K562 (cell line): ENCODE measurements around the gene GABRB1. TPM values are rescaled to one million over a fixed set of nuclear protein-coding genes. Genes with fewer than 3 reads are reported as not detected.

ENCODE experiments used
- ATAC-seq: fragments of 200-7000 bp; cut with Tn5 transposase; 3 replicates; pipeline ENCODE4 v1.9.1; 2020; ENCODE audit warnings: moderate library complexity
- BruUV-seq: library from RNA; stranded (reverse); fragments of 400-500 nt; replicated peaks from 2 replicates; lab custom pipeline; 2021; lab: Mats Ljungman, UMichigan
- CTCF ChIA-PET: fragments of 300-600 bp; formaldehyde crosslinking; extraction: SDS; loops from one replicate; lab custom pipeline; 2021; ENCODE audit warnings: low intra/inter-chr PET ratio; lab: Yijun Ruan, JAX
- POLR2A ChIA-PET: fragments of 300-600, 350-650 bp; sonication (Branson Sonifier 250); formaldehyde crosslinking; extraction: SDS; loops from one replicate; lab custom pipeline; 2021; ENCODE audit warnings: antibody characterized with exemption, inconsistent platforms; lab: Yijun Ruan, JAX
- DNase-seq, 4 experiments: peaks; one replicate each; pipeline versions ENCODE4 v3.0.0 to v3.0.0-alpha.2; 2011 to 2018; ENCODE audit warnings: low spot score in 3 of 4, mixed read lengths in 3 of 4; ENCODE audit errors: extremely low read depth in 1 of 4
- FAIRE-seq: peaks from 2 replicates; lab custom pipeline; 2011; peaks lifted over from hg19 to GRCh38; lab: Jason Lieb, UNC
- H2AFZ ChIP-seq: 2 replicates; pipeline ENCODE4 v1.6.0; 2011; ENCODE audit warnings: low read depth, low read length, control low read depth, inconsistent platforms
- H3K27ac ChIP-seq: fragments of 200-600 bp; 3 replicates; pipeline ENCODE4 v1.8.0; 2011; ENCODE audit warnings: low read depth, mild to moderate bottlenecking, control low read depth, inconsistent platforms, low read length, moderate library complexity, mixed read lengths; ENCODE audit errors: extremely low read depth
- H3K27me3 ChIP-seq, 2 experiments: fragments of 300-600 bp in 1 of 2; 2 replicates in 1 of 2; 3 replicates in 1 of 2; pipeline versions ENCODE4 v1.6.0 to v1.8.0; 2011; ENCODE audit warnings: inconsistent platforms in 2 of 2, low read length in 2 of 2, mild to moderate bottlenecking in 1 of 2, mixed read lengths in 1 of 2, moderate library complexity in 1 of 2; ENCODE audit not compliant: control insufficient read depth in 2 of 2, insufficient read depth in 2 of 2
- H3K36me3 ChIP-seq: fragments of 300-600 bp; 3 replicates; pipeline ENCODE4 v1.8.0; 2011; ENCODE audit warnings: mild to moderate bottlenecking, low read length, inconsistent platforms; ENCODE audit not compliant: control insufficient read depth, insufficient read depth
- H3K4me1 ChIP-seq, 2 experiments: fragments of 200-600 bp in 1 of 2; replicated peaks in 1 of 2; 2 replicates in 1 of 2; 3 replicates in 1 of 2; pipeline versions ENCODE4 v1.5.1 to v1.8.0; 2011; ENCODE audit warnings: inconsistent platforms in 2 of 2, low read length in 2 of 2, mild to moderate bottlenecking in 1 of 2, mixed read lengths in 1 of 2, moderate library complexity in 1 of 2; ENCODE audit not compliant: control insufficient read depth in 2 of 2, insufficient read depth in 2 of 2
- H3K4me2 ChIP-seq: 2 replicates; pipeline ENCODE4 v1.6.1; 2011; ENCODE audit warnings: low read length, control low read depth, inconsistent platforms, mixed read lengths; ENCODE audit not compliant: insufficient read depth
- H3K4me3 ChIP-seq: fragments of 200-600 bp; sonication (generic), shearing (Covaris generic); 2 replicates; pipeline ENCODE4 v1.5.1; 2016; ENCODE audit warnings: control low read depth, inconsistent platforms
- H3K79me2 ChIP-seq: fragments of 200-600 bp; 3 replicates; pipeline ENCODE4 v1.8.0; 2011; ENCODE audit warnings: low read length, inconsistent platforms; ENCODE audit not compliant: control insufficient read depth, insufficient read depth
- H3K9ac ChIP-seq, 2 experiments: 2 replicates each; pipeline versions ENCODE4 v1.6.0 to v1.6.1; 2011; ENCODE audit warnings: low read depth in 2 of 2, low read length in 2 of 2, control low read depth in 1 of 2, inconsistent platforms in 1 of 2, mild to moderate bottlenecking in 1 of 2, mixed read lengths in 1 of 2; ENCODE audit not compliant: insufficient read depth in 1 of 2
- H3K9me1 ChIP-seq: one replicate; pipeline ENCODE4 v1.6.0; 2011; ENCODE audit warnings: inconsistent platforms, mild to moderate bottlenecking, low read length, moderate library complexity; ENCODE audit not compliant: control insufficient read depth, insufficient read depth
- H3K9me3 ChIP-seq: replicated peaks from 2 replicates; pipeline ENCODE4 v1.5.1; 2011; ENCODE audit warnings: low read depth, low read length, inconsistent platforms; ENCODE audit not compliant: control insufficient read depth, insufficient read depth
- H4K20me1 ChIP-seq: replicated peaks from 2 replicates; pipeline ENCODE4 v1.6.1; 2011; ENCODE audit warnings: low read length, inconsistent platforms, mixed read lengths; ENCODE audit not compliant: control insufficient read depth, insufficient read depth
- HMG20A ChIP-seq: fragments of 450-650 bp; formaldehyde crosslinking; conservative IDR thresholded peaks from 2 replicates; pipeline ENCODE4 v1.4.0; 2020; ENCODE audit warnings: mild to moderate bottlenecking, mixed read lengths
- MAZ ChIP-seq, 2 experiments: fragments of 450-650 bp in 1 of 2; sonication (generic) in 1 of 2; formaldehyde crosslinking; IDR thresholded peaks in 1 of 2; conservative IDR thresholded peaks in 1 of 2; 2 replicates each; pipeline versions ENCODE4 v1.4.0 to v1.5.0; 2020; ENCODE audit warnings: mild to moderate bottlenecking in 1 of 2, missing genetic modification reagents in 1 of 2
- NR2C1 ChIP-seq, 2 experiments: fragments of 450-650 bp; IDR thresholded peaks; 2 replicates each; pipeline ENCODE4 v1.6.1; 2017; ENCODE audit warnings: mild to moderate bottlenecking in 2 of 2, antibody characterized with exemption in 1 of 2, inconsistent platforms in 1 of 2, missing compliant biosample characterization in 1 of 2, missing genetic modification characterization in 1 of 2
- OTX1 ChIP-seq: fragments of 450-650 bp; formaldehyde crosslinking; IDR thresholded peaks from 2 replicates; pipeline ENCODE4 v1.4.0; 2022; ENCODE audit warnings: mild to moderate bottlenecking
- PHB ChIP-seq: fragments of 250-450 bp; sonication (Bioruptor Pico); IDR thresholded peaks from 2 replicates; pipeline ENCODE4 v1.5.0; 2021
- RAD21 ChIP-seq, 2 experiments: fragments of 250-450 bp in 1 of 2; fragments of 450-650 bp in 1 of 2; sonication (Bioruptor Pico) in 1 of 2; formaldehyde crosslinking in 1 of 2; IDR thresholded peaks in 1 of 2; conservative IDR thresholded peaks in 1 of 2; 2 replicates each; pipeline versions ENCODE4 v1.4.0 to v1.8.0; 2020 to 2022; ENCODE audit warnings: mild to moderate bottlenecking in 2 of 2, moderate library complexity in 1 of 2
- ZNF707 ChIP-seq: fragments of 250-450 bp; sonication (Bioruptor Pico); conservative IDR thresholded peaks from 2 replicates; pipeline ENCODE4 v1.8.0; 2022; ENCODE audit warnings: inconsistent platforms, mild to moderate bottlenecking, moderate library complexity
- WGBS: fragments of 100-300 bp; shearing (Covaris generic); methylation state at CpG from one replicate; pipeline ENCODE4 v1.1.6; 2016; ENCODE audit warnings: low coverage, mixed read lengths; ENCODE audit not compliant: insufficient coverage; ENCODE audit errors: missing lambda C conversion rate; 5-methylcytosine and 5-hydroxymethylcytosine counted together
- in situ Hi-C: fragments of 300-500 bp; cut with MboI; formaldehyde crosslinking; loops from 4 replicates; pipeline ENCODE4 v1.15.0; 2018; ENCODE audit warnings: inconsistent platforms, mixed read lengths
- intact Hi-C: fragments of 100-400 bp; cut with micrococcal nuclease; formaldehyde crosslinking; loops from 2 replicates; pipeline ENCODE4 v1.14.2; 2022
- polyA plus RNA-seq, 8 experiments: library from polyadenylated mRNA; depleted of rRNA in 4 of 8; stranded (reverse) in 5 of 8; unstranded in 3 of 8; fragments of >200 nt; fragmentation: Nextera tagmentation in 2 of 8; fragmentation: Illumina TruSeq in 1 of 8; extraction: Ambion mirVana in 2 of 8; extraction: Trizol in 1 of 8; gene quantifications; 2 replicates each; pipeline versions ENCODE4 v1.2.1 to v1.2.3, GENCODE V29; 2011 to 2014; ENCODE audit warnings: inconsistent platforms in 1 of 8, missing spikeins in 1 of 8
- total RNA-seq, 7 experiments: library from RNA; depleted of rRNA in 6 of 7; stranded (reverse); fragments of >200 nt in 6 of 7; fragmentation: Illumina TruSeq in 2 of 7; extraction: Trizol in 2 of 7; gene quantifications; 2 replicates each; pipeline versions ENCODE4 v1.2.1 to v1.2.3, GENCODE V29; 2011 to 2021; ENCODE audit warnings: low replicate concordance in 1 of 7
- TF ChIP-seq, protein P1 (sequence below): sonication (generic); formaldehyde crosslinking; IDR thresholded peaks from 2 replicates; pipeline ENCODE4 v1.9.0; 2022; ENCODE audit warnings: mild to moderate bottlenecking, missing genetic modification reagents
- TF ChIP-seq, protein P2 (sequence below), 3 experiments: IDR thresholded peaks in 2 of 3; conservative IDR thresholded peaks in 1 of 3; 2 replicates each; pipeline ENCODE4 v1.5.1; 2011 to 2012; ENCODE audit warnings: low read length in 3 of 3, mild to moderate bottlenecking in 3 of 3, control low read depth in 2 of 3, improper control_type of control experiment in 1 of 3, inconsistent platforms in 1 of 3, low read depth in 1 of 3, mixed read lengths in 1 of 3, moderate library complexity in 1 of 3; ENCODE audit not compliant: insufficient read depth in 2 of 3

The GABRB1 gene
- total and polyA plus RNA-seq, 9 of the 15 experiments (the other 6 are each of a cell fraction or from before 2014, with no cell fraction given), result not detected

DNA sequence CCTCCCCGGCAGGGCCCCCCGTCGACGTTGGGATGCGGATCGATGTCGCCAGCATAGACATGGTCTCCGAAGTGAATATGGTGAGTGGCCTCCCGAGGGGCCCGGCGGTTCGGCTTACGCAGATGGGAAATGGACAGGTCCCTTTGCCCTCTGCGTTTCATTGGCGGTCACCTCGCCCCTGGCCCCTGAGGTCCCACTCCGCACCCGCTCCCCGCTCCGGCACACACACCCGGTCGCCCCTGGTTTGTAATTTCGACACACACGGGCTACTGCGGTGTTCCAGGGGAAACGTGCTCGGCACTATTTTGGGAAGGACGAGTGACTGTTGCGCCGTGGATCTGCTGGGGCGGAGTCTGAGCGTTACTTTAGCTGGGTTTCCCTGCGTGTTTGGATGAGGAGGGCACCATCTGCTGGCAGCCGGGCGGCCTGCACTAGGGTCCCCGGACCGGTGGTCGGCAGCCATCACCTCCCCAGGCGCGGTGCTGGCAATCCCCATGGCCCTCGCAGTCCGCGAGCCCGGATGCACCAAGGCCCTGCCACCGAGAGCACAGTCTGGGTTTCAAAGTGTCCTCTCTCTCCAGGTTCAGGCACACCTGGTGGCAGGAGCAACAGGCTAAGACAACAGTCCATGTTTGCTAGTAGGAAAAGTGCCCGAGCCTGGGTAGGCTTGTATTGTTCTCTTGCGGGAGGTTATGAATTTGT lies 1.2 kb downstream of the GABRB1 start:
- in situ Hi-C loops, result no loop called here
- ATAC-seq (peak; percentile 59), FAIRE-seq (no peak)
- no peak overlapping the region for H3K9ac ChIP-seq
- no peaks in the 10 kb centered on the region for H3K27me3 ChIP-seq
- POLR2A ChIA-PET, result no interaction called here
- H3K4me2 ChIP-seq, result no peak overlapping the region
- BruUV-seq, result no TSS peak
- H3K27ac ChIP-seq, result no peak overlapping the region
- H2AFZ ChIP-seq, result no peak overlapping the region
- no peaks in the 10 kb centered on the region for H4K20me1 ChIP-seq
- TF ChIP-seq, protein P1, sequence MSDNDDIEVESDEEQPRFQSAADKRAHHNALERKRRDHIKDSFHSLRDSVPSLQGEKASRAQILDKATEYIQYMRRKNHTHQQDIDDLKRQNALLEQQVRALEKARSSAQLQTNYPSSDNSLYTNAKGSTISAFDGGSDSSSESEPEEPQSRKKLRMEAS (CRISPR knock-in tag), result no peak
- TF ChIP-seq, protein P2, sequence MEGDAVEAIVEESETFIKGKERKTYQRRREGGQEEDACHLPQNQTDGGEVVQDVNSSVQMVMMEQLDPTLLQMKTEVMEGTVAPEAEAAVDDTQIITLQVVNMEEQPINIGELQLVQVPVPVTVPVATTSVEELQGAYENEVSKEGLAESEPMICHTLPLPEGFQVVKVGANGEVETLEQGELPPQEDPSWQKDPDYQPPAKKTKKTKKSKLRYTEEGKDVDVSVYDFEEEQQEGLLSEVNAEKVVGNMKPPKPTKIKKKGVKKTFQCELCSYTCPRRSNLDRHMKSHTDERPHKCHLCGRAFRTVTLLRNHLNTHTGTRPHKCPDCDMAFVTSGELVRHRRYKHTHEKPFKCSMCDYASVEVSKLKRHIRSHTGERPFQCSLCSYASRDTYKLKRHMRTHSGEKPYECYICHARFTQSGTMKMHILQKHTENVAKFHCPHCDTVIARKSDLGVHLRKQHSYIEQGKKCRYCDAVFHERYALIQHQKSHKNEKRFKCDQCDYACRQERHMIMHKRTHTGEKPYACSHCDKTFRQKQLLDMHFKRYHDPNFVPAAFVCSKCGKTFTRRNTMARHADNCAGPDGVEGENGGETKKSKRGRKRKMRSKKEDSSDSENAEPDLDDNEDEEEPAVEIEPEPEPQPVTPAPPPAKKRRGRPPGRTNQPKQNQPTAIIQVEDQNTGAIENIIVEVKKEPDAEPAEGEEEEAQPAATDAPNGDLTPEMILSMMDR (IDR thresholded peaks at IDR 0.05 in 2 of 3, conservative IDR thresholded peaks at IDR 0.05 in 1 of 3; ENCODE audit: insufficient read depth in 2 of 3, low read depth in 1 of 3, low read length in 3 of 3), result peak in 1 of 3 experiments; percentile 4; a peak in 1 of 6 replicates
- TF ChIP-seq MAZ (CRISPR knock-in tag; conservative IDR thresholded peaks at IDR 0.05 in 1 of 2, IDR thresholded peaks at IDR 0.05 in 1 of 2), result no peak
- TF ChIP-seq ZNF707 (CRISPR knock-in tag), result no peak
- TF ChIP-seq HMG20A, result no peak
- TF ChIP-seq PHB, result no peak
- TF ChIP-seq RAD21 (CRISPR knock-in tag; conservative IDR thresholded peaks at IDR 0.05 in 1 of 2, IDR thresholded peaks at IDR 0.05 in 1 of 2), result 0 out of 4 replicates have a peak, but pooled peaks of 1 of the 2 experiments have one; percentile 3
- no peak for TF ChIP-seq OTX1
- no peak for TF ChIP-seq NR2C1 (IDR thresholded peaks at IDR 0.05)
- no peak for TF ChIP-seq NR2C1 (tag; IDR thresholded peaks at IDR 0.05)
- TF ChIP-seq, all 486 proteins: peak for 2
- H3K9me1 ChIP-seq, result no peaks in the 10 kb centered on the region
- no peaks in the 10 kb centered on the region; a peak in 1 of 5 replicates for H3K4me1 ChIP-seq
- intact Hi-C loops, result no loop called here
- H3K36me3 ChIP-seq, result no peaks in the 10 kb centered on the region
- no peaks in the 10 kb centered on the region for H3K9me3 ChIP-seq
- H3K4me3 ChIP-seq, result no peak overlapping the region
- peak in 2 of 4 experiments; percentile 8 to 10 for DNase-seq
- CTCF ChIA-PET, result no interaction called here
- 3% methylated on average over 44 of the region's 47 CpGs for WGBS
- no peaks in the 10 kb centered on the region for H3K79me2 ChIP-seq
